Kidney epithelial cell (primary cell): ENCODE data around the gene ATP2A3. TPM values are rescaled to one million over a fixed set of nuclear protein-coding genes. Genes with fewer than 3 reads are reported as not detected.

Source experiments
- DNase-seq: peaks from one replicate; pipeline ENCODE4 v3.0.0-alpha.2; 2010; ENCODE audit warnings: low read depth
- H3K27me3 ChIP-seq: 2 replicates; pipeline ENCODE4 v1.6.0; 2011; ENCODE audit warnings: low read length; ENCODE audit not compliant: control insufficient read depth, insufficient read depth
- H3K36me3 ChIP-seq: 2 replicates; pipeline ENCODE4 v1.5.1; 2011; ENCODE audit warnings: low read length; ENCODE audit not compliant: control insufficient read depth, insufficient read depth
- H3K4me3 ChIP-seq: 2 replicates; pipeline ENCODE4 v1.5.1; 2011; ENCODE audit warnings: low read depth, mild to moderate bottlenecking, control low read depth, low read length
- CTCF ChIP-seq: IDR thresholded peaks from 2 replicates; pipeline ENCODE4 v1.5.1; 2011; ENCODE audit warnings: mild to moderate bottlenecking, moderate library complexity, low read length, control low read depth, inconsistent platforms; ENCODE audit not compliant: insufficient read depth, poor library complexity, severe bottlenecking
- total RNA-seq: library from RNA; depleted of rRNA; stranded (reverse); fragments of >200 nt; gene quantifications from 2 replicates; pipeline ENCODE4 v1.2.3, GENCODE V29; 2015

ATP2A3 gene
- total RNA-seq, 1 donor from 2014 or later, result 11.1 TPM

GRCh38 chr17:3906881-3907280 is 57.4 kb downstream of the ATP2A3 start:
- DNase-seq, result no peak
- no peak for TF ChIP-seq CTCF
- Histone ChIP-seq H3K4me3 (no peak overlapping the region), H3K27me3 (peaks cover 8% of the 10 kb centered on the region), H3K36me3 (no peaks in the 10 kb centered on the region)

DNA sequence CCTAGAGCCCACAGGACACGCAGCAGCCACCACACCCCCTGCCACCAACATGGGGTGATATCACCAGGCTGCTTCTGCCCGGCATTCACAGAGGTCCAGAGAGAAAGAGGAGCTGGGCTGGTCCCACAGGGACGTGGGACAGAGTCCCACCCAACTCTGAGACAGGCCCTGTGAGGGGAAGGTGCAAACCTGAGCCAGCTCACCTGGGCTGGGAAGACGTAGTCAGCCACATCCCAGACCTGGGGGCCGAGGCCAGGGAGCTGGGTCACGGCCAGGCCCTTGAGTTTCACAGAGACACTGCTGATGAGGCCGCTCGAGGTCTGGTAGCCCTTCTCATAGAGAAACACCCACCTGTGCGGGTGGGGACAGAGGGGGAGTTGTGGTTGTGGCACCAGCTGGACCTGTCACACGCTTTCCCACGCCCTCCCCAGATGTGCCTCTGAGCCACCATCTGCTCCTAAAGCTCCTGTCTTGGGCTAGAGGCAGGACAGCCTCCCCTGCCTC is 59.2 kb downstream of the ATP2A3 start:
- H3K27me3 ChIP-seq, result peaks cover 10% of the 10 kb centered on the region
- DNase-seq, result no peak
- no peak overlapping the region for H3K4me3 ChIP-seq
- H3K36me3 ChIP-seq, result no peaks in the 10 kb centered on the region
- no peak for TF ChIP-seq CTCF

- Histone ChIP-seq H3K36me3 (no peaks in the 10 kb centered on the region), H3K27me3 (peaks cover 10% of the 10 kb centered on the region), H3K4me3 (no peak overlapping the region)
- no peak for TF ChIP-seq CTCF
- no peak for DNase-seq
Measured at GRCh38 chr17:3904501-3904900, 59.7 kb downstream of the ATP2A3 start.

- Histone ChIP-seq H3K4me3 (no peak overlapping the region), H3K36me3 (no peaks in the 10 kb centered on the region), H3K27me3 (peaks cover 13% of the 10 kb centered on the region)
- DNase-seq, result no peak
- TF ChIP-seq CTCF, result no peak
Measured at GRCh38 chr17:3903881-3904290, 60.4 kb downstream of the ATP2A3 start.

DNA sequence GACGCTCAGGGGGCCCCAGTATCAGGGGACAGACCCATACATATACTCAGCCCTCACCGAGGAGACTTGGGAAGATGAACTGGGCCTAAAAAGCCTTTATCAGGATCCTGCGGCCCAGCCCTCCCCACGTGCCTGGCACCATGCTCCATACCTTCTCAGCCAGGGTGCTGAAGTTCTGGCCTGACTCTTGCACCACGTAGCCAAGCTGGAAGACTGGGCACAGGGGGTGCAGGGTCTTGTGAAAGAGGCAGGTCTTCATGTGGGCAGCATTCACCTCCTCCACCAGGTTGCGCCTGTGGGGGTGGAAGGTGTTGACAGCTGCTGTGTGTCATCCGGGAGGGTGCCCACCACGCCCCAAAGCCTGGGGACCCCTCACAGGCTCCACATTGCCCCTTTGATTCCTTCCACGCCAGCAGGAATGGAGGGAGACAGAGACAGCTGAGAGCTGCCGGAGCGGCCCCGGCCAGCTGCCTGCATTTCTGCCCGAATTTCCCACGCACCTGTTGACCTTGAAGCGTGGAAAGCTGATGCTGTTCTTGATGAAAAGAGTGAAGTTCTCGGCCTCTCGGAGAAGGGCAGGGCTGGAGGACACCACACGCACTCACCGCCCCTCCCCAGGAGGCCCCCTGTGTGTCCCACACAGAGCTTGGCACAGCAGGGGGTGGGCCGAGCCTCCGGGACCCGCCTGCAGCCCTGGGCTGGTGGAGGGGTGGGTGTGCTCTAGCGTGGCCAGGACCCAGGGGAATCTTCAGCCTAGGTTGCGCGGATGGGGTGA is 61.0 kb downstream of the ATP2A3 start:
- Histone ChIP-seq H3K36me3 (no peaks in the 10 kb centered on the region), H3K27me3 (peaks cover 13% of the 10 kb centered on the region), H3K4me3 (no peak overlapping the region)
- DNase-seq, result no peak
- no peak for TF ChIP-seq CTCF

DNA sequence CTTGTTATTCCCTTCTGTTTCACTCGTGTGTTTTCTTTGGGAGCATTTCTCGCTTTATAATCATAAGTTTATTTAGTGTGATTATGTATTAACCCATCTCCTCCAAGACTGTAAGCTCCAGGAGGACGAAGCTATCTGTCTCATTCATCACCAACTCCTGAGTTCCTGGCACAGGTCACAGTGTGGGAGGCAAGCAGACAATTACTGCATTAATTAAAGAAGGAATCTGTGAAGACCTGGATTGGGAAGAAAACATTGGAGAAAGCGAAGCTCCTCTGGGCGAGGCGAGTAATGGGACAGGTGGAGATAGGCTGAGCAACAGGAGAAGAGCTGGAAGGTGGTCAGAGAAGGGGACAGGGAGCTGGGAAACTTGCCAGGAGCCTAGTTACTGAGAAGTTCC is 63.6 kb downstream of the ATP2A3 start:
- no peak for DNase-seq
- no peaks in the 10 kb centered on the region for H3K36me3 ChIP-seq
- H3K27me3 ChIP-seq, result peaks cover 13% of the 10 kb centered on the region
- H3K4me3 ChIP-seq, result no peak overlapping the region
- no peak for TF ChIP-seq CTCF
